ENCODE results near the gene TSPO2.

Gene TSPO2

DNA sequence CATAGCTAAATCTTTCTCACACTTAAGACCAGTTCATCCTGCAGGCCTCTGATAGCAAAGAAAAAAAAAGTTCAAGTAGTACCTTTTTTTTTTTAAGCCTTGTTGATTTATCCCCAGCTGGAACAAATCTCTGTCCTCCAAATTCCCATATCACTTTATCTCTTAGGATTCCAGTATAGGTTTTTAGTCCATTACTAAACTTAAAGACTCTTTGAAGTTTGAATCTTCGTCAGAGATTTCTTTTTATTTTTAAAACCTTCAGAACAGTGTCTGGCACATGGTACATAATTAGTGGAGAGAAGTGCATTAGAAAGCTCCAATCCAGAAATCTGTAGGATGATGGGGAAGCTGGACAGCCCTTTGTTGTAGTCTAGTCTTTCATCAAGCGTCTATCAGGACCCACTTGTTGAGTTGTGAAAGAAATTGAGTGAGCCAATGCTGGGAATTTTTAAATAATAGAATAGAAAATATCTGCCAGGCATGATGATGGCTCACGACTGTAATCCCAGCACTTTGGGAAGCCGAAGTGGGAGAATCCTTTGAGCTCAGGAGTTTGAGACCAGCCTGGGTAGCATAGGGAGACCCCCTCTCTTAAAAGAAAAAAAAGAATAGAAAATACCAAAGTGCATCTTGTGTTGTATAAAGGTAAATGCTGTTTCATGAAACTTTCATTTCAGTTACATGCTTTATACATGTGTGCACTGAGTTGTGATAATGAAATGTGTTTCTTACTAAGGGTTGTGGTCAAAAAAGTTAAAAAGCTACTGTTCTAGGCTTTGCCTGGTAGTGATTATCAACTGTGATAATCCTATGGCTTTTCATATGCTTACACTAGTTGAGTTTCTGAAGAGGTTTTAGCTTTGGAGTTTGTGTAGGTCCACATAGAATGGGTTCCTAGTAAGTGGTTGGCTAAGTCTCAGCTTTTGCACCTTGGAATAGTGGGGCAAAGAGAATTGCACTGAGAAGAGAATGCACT is 33.7 kb downstream of the TSPO2 start:
- DNase-seq (ENCODE audit: low spot score) = no peak

DNA sequence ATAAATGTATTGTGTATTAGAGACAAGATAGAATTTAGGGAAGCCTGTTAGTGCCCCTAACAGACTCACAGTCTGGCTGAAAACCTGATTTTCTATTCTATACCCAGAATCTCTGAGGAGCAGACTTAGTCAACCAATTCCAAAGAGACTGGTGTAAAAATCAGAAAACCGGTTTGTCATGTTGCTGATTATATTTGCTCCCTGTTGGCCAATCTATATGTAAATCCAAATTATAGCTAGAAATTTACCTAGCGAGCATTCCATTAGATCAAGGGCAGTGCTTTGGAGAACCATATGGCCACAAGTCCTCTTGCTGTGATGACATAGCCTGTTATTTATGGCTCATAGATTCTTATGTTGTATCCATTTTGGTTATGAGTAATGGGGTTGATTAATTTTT is 35.3 kb downstream of the TSPO2 start:
- DNase-seq (ENCODE audit: low spot score) = no peak

DNA sequence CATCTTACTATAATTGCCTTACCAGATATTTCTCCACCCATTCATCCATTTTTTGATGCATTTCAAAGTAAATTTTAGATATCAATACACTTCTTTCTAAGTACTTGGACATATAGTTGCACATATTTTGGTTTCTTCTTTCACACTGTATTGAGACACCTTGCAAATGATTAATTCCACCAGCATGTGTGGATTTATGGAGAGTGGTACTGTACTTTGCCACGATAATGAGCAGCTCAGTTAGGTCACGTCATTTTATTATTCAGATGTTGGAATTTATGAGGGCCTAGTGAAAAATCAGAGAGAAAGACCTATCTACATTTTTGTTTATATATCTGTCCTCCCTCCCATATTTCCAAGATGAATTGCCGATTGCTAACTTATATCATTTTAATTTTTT is 35.8 kb downstream of the TSPO2 start:
- DNase-seq (ENCODE audit: low spot score) = no peak

DNA sequence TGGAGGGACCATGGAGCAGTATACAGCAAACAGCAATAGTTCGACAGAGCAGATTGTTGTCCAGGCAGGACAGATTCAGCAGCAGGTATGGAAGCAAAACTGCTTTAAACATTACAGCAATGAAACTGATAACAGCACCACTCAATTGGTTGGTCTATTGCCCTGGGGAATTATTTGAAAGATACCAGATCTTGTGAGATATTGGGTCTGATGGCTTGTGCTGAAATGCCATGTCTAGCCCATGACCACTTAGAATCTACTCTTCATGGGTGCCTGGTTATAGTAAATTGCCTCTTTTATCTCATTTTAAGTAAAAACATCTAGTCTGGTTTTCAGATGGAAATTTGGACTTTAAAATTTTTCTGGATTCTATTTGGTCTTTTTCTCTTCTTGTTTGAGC is 36.8 kb downstream of the TSPO2 start:
- no peak for DNase-seq (ENCODE audit: low spot score)

DNA sequence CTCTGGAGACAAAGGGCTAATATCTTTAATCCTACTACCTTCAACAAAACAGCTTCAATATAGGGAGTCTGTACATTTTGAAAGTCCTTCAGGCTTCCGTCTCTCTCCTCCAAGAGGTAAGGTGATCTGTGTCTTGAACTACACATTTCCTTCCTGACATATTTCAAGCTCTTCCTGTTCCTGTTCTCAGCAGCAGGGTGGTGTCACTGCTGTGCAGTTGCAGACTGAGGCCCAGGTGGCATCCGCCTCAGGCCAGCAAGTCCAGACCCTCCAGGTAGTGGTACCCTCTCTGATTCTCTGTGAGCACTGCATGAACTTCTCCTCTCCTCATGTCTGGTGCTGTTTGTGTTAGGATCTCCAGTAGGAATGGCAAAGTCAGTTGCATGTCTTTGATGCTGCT is 38.4 kb downstream of the TSPO2 start:
- no peak for DNase-seq (ENCODE audit: low spot score)

DNA sequence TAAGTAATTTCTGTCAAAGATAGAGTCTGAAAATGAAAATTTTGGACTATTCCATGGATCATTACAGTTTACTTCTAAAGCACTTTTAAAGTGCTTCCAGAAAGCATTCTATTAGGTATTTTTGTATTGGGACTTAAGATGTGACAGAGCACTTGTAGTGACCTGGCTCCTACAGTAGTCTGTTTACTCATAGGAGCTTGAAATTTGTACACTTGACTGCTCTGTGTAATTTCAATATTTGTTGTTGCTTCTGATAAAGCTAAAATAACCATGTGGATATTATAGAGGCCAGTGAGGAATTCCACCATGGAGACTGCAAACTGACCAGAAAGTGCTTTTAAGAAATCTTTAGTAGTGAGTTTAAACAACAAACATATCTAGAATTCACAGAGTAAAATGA is 40.8 kb downstream of the TSPO2 start:
- no peak for DNase-seq (ENCODE audit: low spot score)

DNA sequence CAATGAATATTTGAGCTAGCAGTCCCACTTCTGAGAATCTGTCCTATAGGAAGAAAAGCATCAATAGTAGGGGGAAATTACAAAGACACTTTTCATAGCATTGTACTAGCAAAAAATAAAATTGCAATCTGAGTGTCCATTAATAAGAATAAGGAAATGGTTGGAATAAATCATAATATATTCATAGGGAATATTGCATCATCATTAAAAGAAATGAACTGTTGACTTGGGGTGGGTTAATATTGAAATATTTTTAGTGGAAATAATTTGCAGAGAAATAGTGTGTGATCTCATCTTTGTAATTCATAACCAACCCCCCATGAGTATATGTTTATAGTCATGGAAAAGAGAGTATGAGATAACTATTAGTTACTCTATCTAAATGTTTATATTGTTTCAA is 42.9 kb downstream of the TSPO2 start:
- DNase-seq (ENCODE audit: low spot score) = no peak

DNA sequence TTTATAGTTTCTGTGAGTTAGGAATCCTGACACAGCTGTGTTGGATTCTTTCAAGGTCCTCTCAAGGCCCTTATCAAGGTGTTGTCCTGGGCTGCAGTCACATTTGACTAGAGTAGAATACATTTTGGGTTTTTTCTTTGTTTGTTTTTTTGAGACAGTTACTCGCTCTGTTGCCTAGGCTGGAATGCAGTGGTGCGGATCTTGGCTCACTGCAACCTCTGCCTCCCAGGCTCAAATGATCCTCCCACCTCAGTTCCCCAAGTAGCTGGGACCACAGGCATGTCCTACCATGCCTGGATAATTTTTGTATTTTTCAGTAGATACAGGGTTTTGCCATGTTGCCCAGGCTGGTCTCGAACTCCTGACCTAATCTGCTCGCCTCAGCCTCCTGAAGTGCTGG is 46.2 kb downstream of the TSPO2 start:
- DNase-seq (ENCODE audit: low spot score) = peak; percentile 52

DNA sequence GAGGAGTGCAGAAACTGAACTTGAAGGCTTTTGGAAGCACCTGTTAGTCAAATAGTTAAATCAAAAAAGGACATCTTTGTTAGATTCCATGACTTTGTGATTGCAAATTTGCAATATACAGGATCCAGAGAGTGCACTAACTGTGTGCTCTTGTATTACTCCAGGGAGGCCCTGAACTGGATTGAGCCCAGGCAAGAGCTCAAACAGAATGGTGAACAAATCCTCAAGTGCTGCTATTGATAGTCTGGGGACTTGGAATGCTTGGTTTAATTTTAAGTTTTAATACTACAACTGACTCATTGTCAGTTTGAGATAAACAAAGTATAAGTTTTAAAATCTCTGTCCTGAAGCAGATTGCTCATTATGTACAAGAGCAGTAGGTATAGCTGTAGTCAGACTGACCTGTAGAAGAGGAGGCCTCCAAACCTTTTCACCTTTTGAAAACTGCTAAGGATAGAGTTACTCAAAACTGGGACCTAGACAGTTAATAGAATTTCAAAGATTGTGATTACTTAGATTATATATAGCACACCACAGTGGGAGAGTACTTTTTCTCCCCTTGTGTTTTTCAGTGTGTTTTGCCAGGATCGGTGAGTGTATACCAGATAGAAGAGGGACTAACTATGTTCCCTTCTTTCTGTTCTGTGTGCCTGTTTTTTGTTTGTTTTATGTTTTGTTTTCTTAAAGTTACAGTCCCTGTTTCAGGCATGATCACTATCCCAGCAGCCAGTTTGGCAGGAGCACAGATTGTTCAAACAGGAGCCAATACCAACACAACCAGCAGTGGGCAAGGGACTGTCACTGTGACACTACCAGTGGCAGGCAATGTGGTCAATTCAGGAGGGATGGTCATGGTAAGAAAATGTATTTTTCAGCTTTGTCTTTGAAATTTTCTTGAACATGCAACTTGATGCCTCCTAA is 48.8 kb downstream of the TSPO2 start:
- no peak for DNase-seq (ENCODE audit: low spot score)

DNA sequence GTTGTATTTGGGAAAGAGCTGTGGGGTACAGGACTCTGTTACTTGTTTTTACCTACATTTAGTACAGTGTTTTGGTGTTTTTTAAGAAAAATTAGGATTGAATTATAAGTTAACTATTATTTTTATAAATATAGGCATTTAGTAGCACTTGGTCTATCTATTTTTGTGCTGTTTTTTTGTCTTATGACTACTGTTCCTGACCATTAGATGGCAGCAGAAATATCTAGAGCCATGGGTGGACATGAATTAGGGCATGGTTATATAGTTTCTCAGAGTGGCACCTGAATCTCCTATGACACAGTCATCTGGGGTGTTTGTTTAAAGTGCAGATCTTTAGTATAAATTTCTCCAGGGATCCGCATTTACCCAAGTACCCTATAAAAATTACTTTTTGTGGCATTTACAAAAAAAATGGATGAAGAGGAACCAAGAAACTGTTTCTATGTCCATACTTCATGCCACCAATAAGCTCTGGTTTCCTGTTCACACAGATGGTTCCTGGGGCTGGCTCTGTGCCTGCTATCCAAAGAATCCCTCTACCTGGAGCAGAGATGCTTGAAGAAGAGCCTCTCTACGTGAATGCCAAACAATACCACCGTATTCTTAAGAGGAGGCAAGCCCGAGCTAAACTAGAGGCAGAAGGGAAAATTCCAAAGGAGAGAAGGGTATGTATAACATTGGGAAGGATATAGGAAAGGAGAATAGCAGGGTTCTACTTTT is 50.3 kb downstream of the TSPO2 start:
- DNase-seq (ENCODE audit: low spot score) = peak; percentile 29

DNA sequence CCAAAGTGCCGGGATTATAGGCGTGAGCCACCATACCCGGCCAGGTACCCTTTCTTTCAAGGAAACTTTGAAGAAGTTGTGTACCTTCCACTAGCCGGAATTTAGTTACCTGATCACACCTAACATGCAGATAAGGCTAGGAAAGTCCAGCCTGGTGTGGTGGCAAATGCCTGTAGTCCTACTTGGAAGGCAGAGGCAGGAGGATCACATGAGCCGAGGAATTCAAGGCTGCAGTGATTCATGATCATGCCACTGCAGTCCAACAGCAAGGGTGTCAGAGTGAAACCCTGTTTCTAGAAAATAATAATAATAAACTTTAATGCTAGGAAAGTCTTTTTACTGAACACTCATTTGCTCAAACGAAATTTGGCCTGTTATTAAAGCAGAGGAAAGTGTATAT is 51.5 kb downstream of the TSPO2 start:
- DNase-seq (ENCODE audit: low spot score) = peak; percentile 61

All from kidney tubule cell (primary cell).